Peyer's patch (tissue), 4 donors: Measurements from ENCODE around the gene CD99.

Experiments used
- CTCF ChIP-seq, 6 experiments: fragments of 450-650 bp in 4 of 6; fragments of 200-600 bp in 2 of 6; sonication (generic) in 1 of 6; IDR thresholded peaks; one replicate each; pipeline ENCODE4 v1.5.1; 2017 to 2019; ENCODE audit warnings: antibody characterized with exemption in 6 of 6, mild to moderate bottlenecking in 3 of 6, moderate library complexity in 1 of 6
- POLR2A ChIP-seq, 2 donors: fragments of 450-650 bp; IDR thresholded peaks; one replicate each; pipeline ENCODE4 v1.5.1; 2017; ENCODE audit warnings: antibody characterized with exemption in 2 of 2, mild to moderate bottlenecking in 2 of 2, moderate library complexity in 2 of 2

DNA sequence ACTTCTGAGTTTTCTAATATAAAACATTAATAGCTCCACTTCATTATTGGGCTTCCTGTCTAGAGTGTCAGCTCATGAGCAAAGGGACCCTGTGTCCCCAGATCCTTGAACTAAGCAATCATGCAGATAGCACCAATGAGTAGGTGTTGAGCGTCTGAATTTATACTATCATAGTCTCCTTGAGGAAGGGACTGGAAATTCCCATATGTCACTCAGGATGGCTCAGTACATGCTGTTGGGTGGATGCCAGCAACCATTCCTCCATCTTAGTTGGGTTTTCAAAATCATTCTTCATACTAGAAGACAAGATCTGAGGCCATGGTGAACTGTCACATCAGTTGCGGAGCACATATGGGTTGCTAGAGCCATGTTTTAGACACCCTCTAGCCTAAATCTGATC lies 27.7 kb downstream of the CD99 start:
- TF ChIP-seq POLR2A (IDR thresholded peaks at IDR 0.05) (no peak), CTCF (IDR thresholded peaks at IDR 0.05) (no peak)
